Cardiac muscle cell (in vitro differentiated cells and primary cell): ENCODE measurements around the gene ALDOB. TPM values are rescaled to one million over a fixed set of nuclear protein-coding genes. Genes with fewer than 3 reads are reported as not detected.
A peak's percentile ranks its signal among the peaks of the same experiment; 100 is the strongest.

Experiments used
- DNase-seq, 2 donors: peaks; one replicate each; pipeline versions ENCODE4 v3.0.0 to v3.0.0-alpha.2; 2010 to 2017; ENCODE audit warnings: low read depth in 1 of 2, low spot score in 1 of 2
- H3K27ac ChIP-seq: fragments of 200-600 bp; sonication (generic); 2 replicates; pipeline ENCODE4 v1.5.1; 2016
- H3K27me3 ChIP-seq: fragments of 200-600 bp; sonication (generic); 2 replicates; pipeline ENCODE4 v1.6.0; 2016; ENCODE audit warnings: control low read depth
- H3K36me3 ChIP-seq: fragments of 200-600 bp; sonication (generic); 2 replicates; pipeline ENCODE4 v1.5.1; 2016; ENCODE audit warnings: control low read depth
- H3K4me1 ChIP-seq: fragments of 200-600 bp; sonication (generic); 2 replicates; pipeline ENCODE4 v1.8.1; 2017; ENCODE audit warnings: low read depth, mild to moderate bottlenecking, mixed run types
- H3K4me3 ChIP-seq: fragments of 200-600 bp; sonication (generic); 2 replicates; pipeline ENCODE4 v1.5.1; 2016; ENCODE audit warnings: mild to moderate bottlenecking
- H3K9me3 ChIP-seq: fragments of 200-600 bp; sonication (generic); 2 replicates; pipeline ENCODE4 v1.5.1; 2017; ENCODE audit warnings: low read depth, mild to moderate bottlenecking, control low read depth
- polyA plus RNA-seq: library from polyadenylated mRNA; unstranded; fragments of >200 nt; fragmentation: Nextera tagmentation; extraction: Ambion mirVana; gene quantifications from 2 replicates; pipeline ENCODE4 v1.2.1, GENCODE V29; 2016
- total RNA-seq: library from RNA; depleted of rRNA; stranded (reverse); fragments of >200 nt; gene quantifications from 2 replicates; pipeline ENCODE4 v1.2.3, GENCODE V29; 2016
- TF ChIP-seq, protein P1 (sequence below): IDR thresholded peaks from 2 replicates; pipeline ENCODE4 v1.5.1; 2012; ENCODE audit warnings: low read depth, mild to moderate bottlenecking, low read length

The ALDOB gene
- total and polyA plus RNA-seq, 2 experiments from 2014 or later, result 0.26 TPM; not detected in 1

DNA sequence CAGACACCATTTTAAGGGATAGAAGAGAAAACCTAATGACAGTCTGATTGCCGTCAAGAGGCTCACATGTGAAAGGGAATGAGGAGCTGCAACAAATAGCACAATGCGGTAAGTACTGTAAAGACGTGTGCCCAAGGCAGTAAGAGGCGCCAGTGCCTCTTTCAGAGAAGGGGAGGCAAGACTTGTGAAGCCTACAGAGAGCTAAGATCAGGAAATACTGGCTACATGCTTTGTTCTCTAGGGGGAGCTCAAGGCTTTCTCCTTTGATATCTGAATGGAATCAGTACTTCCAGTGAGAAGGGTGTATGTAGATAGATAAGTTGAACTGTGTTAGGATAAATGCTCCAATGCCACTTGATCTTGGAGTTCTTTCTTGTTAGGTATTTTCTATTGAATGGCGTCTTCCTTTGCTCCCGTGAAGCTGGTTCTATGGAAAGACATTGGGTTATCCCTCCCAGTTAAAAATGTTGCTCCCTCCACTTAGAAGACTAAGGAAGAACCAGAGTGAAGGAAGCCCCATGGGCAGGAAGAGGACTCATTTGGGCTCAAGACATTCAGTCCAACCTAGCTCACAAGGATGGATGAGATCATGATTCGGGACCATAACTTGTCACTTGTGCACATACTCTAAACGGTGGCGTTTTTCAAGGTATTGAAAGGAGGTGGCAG lies 23.5 kb upstream of the ALDOB start:
- H3K36me3 ChIP-seq, result no peaks in the 10 kb centered on the region
- TF ChIP-seq, protein P1, sequence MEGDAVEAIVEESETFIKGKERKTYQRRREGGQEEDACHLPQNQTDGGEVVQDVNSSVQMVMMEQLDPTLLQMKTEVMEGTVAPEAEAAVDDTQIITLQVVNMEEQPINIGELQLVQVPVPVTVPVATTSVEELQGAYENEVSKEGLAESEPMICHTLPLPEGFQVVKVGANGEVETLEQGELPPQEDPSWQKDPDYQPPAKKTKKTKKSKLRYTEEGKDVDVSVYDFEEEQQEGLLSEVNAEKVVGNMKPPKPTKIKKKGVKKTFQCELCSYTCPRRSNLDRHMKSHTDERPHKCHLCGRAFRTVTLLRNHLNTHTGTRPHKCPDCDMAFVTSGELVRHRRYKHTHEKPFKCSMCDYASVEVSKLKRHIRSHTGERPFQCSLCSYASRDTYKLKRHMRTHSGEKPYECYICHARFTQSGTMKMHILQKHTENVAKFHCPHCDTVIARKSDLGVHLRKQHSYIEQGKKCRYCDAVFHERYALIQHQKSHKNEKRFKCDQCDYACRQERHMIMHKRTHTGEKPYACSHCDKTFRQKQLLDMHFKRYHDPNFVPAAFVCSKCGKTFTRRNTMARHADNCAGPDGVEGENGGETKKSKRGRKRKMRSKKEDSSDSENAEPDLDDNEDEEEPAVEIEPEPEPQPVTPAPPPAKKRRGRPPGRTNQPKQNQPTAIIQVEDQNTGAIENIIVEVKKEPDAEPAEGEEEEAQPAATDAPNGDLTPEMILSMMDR, result peak; percentile 80

DNA sequence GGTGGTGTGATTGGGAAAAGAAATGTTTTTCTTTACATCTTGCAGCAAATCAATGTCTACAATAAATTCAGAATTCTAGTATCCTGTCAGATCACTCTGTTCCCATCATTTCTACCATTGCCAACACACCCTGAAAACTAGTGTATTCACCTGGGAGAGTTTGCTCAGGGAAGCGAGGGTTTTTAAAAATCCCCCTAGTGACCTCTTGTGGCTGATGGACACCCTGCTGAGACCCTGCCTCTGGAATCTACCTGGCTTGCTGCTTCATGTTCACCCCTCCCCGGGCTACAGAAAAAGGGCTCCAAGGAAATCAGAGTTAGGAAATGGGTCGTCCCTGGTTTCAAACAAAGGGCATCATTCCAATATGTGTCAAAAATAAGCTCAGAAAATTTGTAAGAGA lies 21.4 kb upstream of the ALDOB start:
- no peaks in the 10 kb centered on the region for H3K36me3 ChIP-seq
- DNase-seq, result peak in 1 of 2 donors; percentile 11
- no peaks in the 10 kb centered on the region for H3K27me3 ChIP-seq
- no peaks in the 10 kb centered on the region for H3K9me3 ChIP-seq
- TF ChIP-seq, protein P1, result no peak
- no peak overlapping the region for H3K4me3 ChIP-seq
- no peaks in the 10 kb centered on the region for H3K4me1 ChIP-seq
- no peak overlapping the region for H3K27ac ChIP-seq

More for the DNA sequence above, 23.5 kb upstream of the ALDOB start:
- Histone ChIP-seq H3K4me1 (no peaks in the 10 kb centered on the region), H3K27me3 (no peaks in the 10 kb centered on the region), H3K27ac (no peak overlapping the region), H3K9me3 (no peaks in the 10 kb centered on the region), H3K4me3 (no peak overlapping the region)
- peak; percentile 63 to 81 for DNase-seq

DNA sequence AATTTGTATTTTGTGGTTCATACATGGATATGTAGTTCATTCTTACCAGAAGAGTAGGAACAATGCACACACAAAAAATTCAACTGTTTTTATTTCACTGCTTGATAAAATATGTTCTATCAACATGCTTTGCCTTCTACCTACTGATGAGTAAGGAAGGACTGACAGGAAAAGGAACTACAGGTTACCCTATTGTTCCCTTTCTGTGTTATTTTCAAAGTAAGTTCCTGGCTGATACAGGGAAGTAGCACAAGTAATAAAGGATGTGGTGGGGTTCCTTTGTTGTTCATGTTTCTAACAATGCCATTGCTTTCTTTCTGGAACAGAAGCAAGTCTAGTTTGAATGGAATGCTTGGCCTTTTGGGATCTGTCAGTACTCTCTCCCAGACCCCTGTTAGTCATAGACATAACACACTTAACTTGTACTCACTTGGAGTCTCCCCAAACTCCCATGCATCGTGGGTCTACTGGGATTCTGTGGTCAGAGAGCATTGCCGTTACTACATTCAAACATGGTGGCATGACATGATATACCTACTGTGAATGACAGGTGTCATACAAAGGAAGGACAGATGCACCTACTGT lies 20.2 kb upstream of the ALDOB start:
- no peaks in the 10 kb centered on the region for H3K9me3 ChIP-seq
- no peaks in the 10 kb centered on the region for H3K4me1 ChIP-seq
- TF ChIP-seq, protein P1, result no peak
- no peaks in the 10 kb centered on the region for H3K36me3 ChIP-seq
- H3K27ac ChIP-seq, result no peak overlapping the region
- H3K27me3 ChIP-seq, result no peaks in the 10 kb centered on the region
- H3K4me3 ChIP-seq, result no peak overlapping the region
- DNase-seq, result peak in 1 of 2 donors; percentile 38

DNA sequence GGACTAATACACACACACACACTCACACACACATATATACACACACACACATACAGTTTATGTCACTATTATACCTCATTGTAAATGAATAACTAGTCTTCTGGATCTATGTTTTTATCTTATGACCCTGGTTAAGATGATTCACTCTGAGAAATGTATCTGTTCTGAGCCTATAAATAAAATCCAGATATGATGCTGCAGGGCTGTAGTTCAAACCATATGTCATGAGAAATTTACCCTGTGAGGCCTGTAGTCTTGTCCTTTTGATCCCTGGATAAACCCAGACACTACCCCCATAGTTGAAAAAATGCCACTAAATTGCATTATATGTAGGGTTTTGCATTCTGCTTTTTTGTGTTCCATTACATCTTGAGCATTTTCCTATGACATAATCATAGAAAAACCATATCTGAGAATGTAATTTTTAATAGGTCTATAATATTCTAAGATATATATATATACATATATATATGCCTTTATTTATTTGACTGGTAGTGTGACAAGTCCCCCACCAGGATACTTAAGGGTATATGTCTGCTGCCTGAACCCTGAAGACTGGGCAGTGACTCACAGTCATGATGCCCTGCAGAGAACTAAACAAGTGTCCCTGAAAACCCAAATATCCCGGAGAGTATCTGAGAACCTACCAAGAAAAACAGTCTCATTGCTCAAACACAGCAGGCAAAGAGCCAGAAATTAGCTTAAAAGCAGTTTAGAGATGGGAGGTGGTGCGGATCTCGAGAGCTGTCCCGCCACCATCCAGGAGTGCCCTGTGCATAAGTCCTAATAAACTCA lies 18.4 kb upstream of the ALDOB start:
- no peaks in the 10 kb centered on the region for H3K4me1 ChIP-seq
- H3K4me3 ChIP-seq, result no peak overlapping the region
- DNase-seq, result no peak

DNA sequence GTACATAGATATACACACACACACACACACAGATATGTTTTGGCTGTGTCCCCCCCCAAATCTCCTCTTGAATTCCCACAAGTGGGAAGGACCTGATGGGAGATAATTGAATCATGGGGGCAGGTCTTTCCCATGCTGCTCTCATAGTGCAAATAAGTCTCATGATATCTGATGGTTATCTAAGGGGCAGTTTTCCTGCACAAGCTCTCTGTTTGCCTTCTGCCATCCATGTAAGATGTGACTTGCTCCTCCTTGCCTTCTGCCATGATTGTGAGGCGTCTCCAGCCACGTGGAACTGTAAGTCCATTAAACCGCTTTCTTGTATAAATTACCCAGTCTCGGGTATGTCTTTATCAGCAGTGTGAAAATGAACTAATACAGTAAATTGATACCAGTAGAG lies 15.9 kb upstream of the ALDOB start:
- H3K9me3 ChIP-seq, result no peaks in the 10 kb centered on the region
- no peaks in the 10 kb centered on the region for H3K36me3 ChIP-seq
- no peak for DNase-seq
- no peak overlapping the region for H3K4me3 ChIP-seq
- no peak overlapping the region for H3K27ac ChIP-seq
- no peaks in the 10 kb centered on the region for H3K27me3 ChIP-seq
- TF ChIP-seq, protein P1, result no peak
- no peaks in the 10 kb centered on the region for H3K4me1 ChIP-seq

More for the DNA sequence above, 18.4 kb upstream of the ALDOB start:
- no peak overlapping the region for H3K27ac ChIP-seq
- TF ChIP-seq, protein P1, result no peak
- H3K27me3 ChIP-seq, result no peaks in the 10 kb centered on the region
- H3K9me3 ChIP-seq, result no peaks in the 10 kb centered on the region
- no peaks in the 10 kb centered on the region for H3K36me3 ChIP-seq
